ENCODE results near the gene ANKRD49. TPM values are rescaled to one million over a fixed set of nuclear protein-coding genes. Genes with fewer than 3 reads are reported as not detected.

ANKRD49 gene
- total and polyA plus RNA-seq, 9 donors, result 12.9 to 23.0 (median 15.0) TPM

- no peak for DNase-seq
- no peak overlapping the region for H3K4me3 ChIP-seq
- H3K27ac ChIP-seq, result no peak overlapping the region
- no peaks in the 10 kb centered on the region for H3K4me1 ChIP-seq (ENCODE audit: insufficient read depth)
- 70 to 84% (median 82%) methylated on average over 4 of the region's 4 CpGs for WGBS, 3 donors
- intact Hi-C loops (cut with DNase I), result no loop called here
- TF ChIP-seq EP300 (IDR thresholded peaks at IDR 0.05) (no peak), CTCF (IDR thresholded peaks at IDR 0.05) (no peak), POLR2A (IDR thresholded peaks at IDR 0.05) (no peak)
- no peaks in the 10 kb centered on the region for H3K27me3 ChIP-seq
- H3K36me3 ChIP-seq, result no peaks in the 10 kb centered on the region
- H3K9me3 ChIP-seq, result no peaks in the 10 kb centered on the region
Measured at GRCh38 chr11:94457118-94458029, 36.4 kb upstream of the ANKRD49 start.

- Histone ChIP-seq H3K4me1 (ENCODE audit: insufficient read depth) (no peaks in the 10 kb centered on the region), H3K4me3 (no peak overlapping the region), H3K27ac (no peak overlapping the region), H3K36me3 (no peaks in the 10 kb centered on the region), H3K27me3 (no peaks in the 10 kb centered on the region), H3K9me3 (no peaks in the 10 kb centered on the region)
- no peak for DNase-seq
- intact Hi-C loops (cut with DNase I), result no loop called here
- TF ChIP-seq POLR2A (IDR thresholded peaks at IDR 0.05), result no peak
- no peak for TF ChIP-seq EP300 (IDR thresholded peaks at IDR 0.05)
- no peak for TF ChIP-seq CTCF (IDR thresholded peaks at IDR 0.05)
- 87 to 92% (median 91%) methylated on average over 2 of the region's 2 CpGs for WGBS, 3 donors
Measured at GRCh38 chr11:94459576-94459975, 34.2 kb upstream of the ANKRD49 start.

- Histone ChIP-seq H3K27me3 (no peaks in the 10 kb centered on the region), H3K27ac (no peak overlapping the region), H3K36me3 (no peaks in the 10 kb centered on the region), H3K9me3 (no peaks in the 10 kb centered on the region), H3K4me3 (no peak overlapping the region), H3K4me1 (ENCODE audit: insufficient read depth) (no peaks in the 10 kb centered on the region)
- DNase-seq, result no peak
- TF ChIP-seq EP300 (IDR thresholded peaks at IDR 0.05), result no peak
- no peak for TF ChIP-seq CTCF (IDR thresholded peaks at IDR 0.05)
- intact Hi-C loops (cut with DNase I), result no loop called here
- WGBS, 3 donors, result 95 to 100% (median 99%) methylated on average over 2 of the region's 2 CpGs
Measured at GRCh38 chr11:94469416-94469815, 24.4 kb upstream of the ANKRD49 start.

- no peaks in the 10 kb centered on the region for H3K36me3 ChIP-seq
- no peak for DNase-seq
- H3K27me3 ChIP-seq, result no peaks in the 10 kb centered on the region
- H3K9me3 ChIP-seq, result no peaks in the 10 kb centered on the region
- no peak overlapping the region for H3K27ac ChIP-seq
- WGBS, 3 donors, result 94 to 97% (median 96%) methylated on average over 3 of the region's 3 CpGs
- no peak overlapping the region for H3K4me3 ChIP-seq
- intact Hi-C loops (cut with DNase I), result no loop called here
- no peak for TF ChIP-seq EP300 (IDR thresholded peaks at IDR 0.05)
- no peak for TF ChIP-seq CTCF (IDR thresholded peaks at IDR 0.05)
- no peak for TF ChIP-seq POLR2A (IDR thresholded peaks at IDR 0.05)
- no peaks in the 10 kb centered on the region for H3K4me1 ChIP-seq (ENCODE audit: insufficient read depth)
Measured at GRCh38 chr11:94472916-94473799, 20.6 kb upstream of the ANKRD49 start.
